DND-41 (cell line): ENCODE results near the gene CDK16.

ENCODE experiments used
- CTCF ChIP-seq: IDR thresholded peaks from 2 replicates; pipeline ENCODE4 v1.5.1; 2012; ENCODE audit warnings: borderline replicate concordance, low read length, moderate library complexity, mild to moderate bottlenecking; ENCODE audit not compliant: poor library complexity, severe bottlenecking; ENCODE audit errors: extremely low read depth
- EZH2 ChIP-seq: IDR thresholded peaks from 3 replicates; pipeline ENCODE4 v1.6.1; 2012; ENCODE audit warnings: borderline replicate concordance, low read depth, mild to moderate bottlenecking, moderate library complexity, low read length, inconsistent platforms; ENCODE audit not compliant: severe bottlenecking

DNA sequence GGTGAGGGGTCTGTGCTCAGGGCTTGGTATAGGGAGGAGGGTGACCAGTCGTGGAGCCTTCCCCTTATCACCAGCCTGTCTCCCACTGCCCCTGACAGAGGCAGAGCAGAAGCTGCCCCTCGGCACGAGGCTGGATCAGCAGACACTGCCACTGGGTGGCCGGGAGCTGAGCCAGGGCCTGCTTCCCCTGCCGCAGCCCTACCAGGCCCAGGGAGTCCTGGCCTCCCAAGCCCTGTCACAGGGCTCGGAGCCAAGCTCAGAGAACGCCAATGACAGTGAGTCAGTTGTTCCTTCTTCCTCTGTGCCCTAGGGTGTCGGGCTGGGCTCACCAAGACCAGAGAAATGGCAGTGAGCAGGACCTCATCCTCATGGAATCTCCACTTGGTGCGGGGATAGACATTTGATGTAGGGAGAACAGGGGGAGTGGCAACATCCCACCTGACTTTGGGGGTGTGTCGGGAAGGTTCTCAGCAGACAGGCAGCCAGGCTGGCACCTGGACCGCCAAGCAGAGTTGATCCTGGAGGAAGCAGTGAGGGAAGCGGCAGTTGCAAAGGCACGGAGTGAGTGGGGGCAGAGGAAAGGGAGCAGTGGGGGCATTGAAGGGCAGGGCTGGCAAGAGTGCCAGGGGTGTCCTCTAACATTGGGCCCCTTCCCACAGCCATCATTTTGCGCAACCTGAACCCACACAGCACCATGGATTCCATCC, 39.1 kb upstream of the CDK16 start:
- TF ChIP-seq CTCF (no peak), EZH2 (no peak)
